GM10266 (cell line): ENCODE measurements around the gene RGCC.

Source experiments
- DNase-seq: peaks from one replicate; pipeline ENCODE4 v3.0.0; 2012; ENCODE audit errors: extremely low spot score
- TF ChIP-seq, protein P1 (sequence below): IDR thresholded peaks from 2 replicates; pipeline ENCODE4 v1.5.1; 2012; ENCODE audit warnings: mild to moderate bottlenecking, low read depth; ENCODE audit not compliant: control insufficient read depth, insufficient read depth; ENCODE audit errors: missing control alignments

The RGCC gene

DNA sequence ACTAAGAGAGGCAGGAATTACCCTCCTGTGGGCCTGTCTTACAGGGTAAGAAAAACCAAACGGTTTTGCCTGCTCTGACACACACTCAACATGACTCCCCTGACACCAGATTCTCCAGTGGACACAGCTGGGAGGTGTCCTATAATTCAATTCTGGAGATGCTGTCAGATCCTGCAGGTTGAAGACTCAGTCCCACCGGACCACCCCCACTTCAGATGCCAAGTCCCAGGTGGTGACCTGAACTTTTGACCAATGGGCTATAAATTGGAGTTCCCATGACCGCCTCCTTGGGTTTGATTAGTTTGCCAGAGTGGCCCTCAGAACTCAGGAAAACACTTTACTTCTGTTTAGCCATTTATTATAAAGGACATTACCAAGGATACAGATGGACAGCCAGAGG is 52.6 kb downstream of the RGCC start:
- TF ChIP-seq, protein P1, sequence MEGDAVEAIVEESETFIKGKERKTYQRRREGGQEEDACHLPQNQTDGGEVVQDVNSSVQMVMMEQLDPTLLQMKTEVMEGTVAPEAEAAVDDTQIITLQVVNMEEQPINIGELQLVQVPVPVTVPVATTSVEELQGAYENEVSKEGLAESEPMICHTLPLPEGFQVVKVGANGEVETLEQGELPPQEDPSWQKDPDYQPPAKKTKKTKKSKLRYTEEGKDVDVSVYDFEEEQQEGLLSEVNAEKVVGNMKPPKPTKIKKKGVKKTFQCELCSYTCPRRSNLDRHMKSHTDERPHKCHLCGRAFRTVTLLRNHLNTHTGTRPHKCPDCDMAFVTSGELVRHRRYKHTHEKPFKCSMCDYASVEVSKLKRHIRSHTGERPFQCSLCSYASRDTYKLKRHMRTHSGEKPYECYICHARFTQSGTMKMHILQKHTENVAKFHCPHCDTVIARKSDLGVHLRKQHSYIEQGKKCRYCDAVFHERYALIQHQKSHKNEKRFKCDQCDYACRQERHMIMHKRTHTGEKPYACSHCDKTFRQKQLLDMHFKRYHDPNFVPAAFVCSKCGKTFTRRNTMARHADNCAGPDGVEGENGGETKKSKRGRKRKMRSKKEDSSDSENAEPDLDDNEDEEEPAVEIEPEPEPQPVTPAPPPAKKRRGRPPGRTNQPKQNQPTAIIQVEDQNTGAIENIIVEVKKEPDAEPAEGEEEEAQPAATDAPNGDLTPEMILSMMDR = no peak

DNA sequence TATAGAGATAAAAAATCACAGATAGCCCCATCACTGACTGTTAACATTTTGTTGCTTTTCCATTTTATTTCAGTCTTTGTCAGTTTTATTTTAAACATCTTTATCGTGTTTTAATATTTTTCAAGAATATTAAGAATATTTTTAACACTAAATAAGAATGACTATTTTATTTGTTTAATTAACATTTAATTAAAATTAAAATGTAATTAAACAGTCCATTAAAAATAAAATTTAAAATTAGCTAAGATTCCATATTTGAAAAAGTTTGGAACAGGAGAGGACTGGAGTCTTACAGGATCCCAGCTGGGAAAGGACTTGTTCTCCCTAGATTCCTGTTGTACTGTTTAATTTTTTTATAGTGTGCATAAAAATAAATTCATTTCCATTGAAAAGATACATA is 54.5 kb downstream of the RGCC start:
- DNase-seq = no peak
- TF ChIP-seq, protein P1 = no peak

More for the DNA sequence above, 52.6 kb downstream of the RGCC start:
- no peak for DNase-seq

DNA sequence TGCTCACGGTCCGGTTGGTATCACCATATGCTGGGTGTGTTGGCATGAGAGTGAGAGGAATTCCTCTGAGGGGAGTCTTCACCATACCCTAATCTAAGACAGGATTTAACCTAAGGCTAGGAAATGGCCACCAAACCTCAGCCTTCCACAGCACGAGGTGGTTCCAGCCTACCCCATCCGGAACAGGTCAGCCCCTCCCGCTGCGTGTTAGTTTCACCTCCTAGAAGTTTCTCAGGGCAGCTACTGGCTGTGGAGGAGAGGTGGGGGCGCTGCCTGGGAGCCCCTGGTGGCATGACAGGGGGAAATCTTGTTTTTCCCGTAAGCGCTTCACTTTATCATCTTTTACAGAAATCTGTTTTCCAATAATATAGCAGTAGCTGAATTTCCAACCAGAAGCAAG is 55.1 kb downstream of the RGCC start:
- no peak for DNase-seq
- TF ChIP-seq, protein P1 = no peak

DNA sequence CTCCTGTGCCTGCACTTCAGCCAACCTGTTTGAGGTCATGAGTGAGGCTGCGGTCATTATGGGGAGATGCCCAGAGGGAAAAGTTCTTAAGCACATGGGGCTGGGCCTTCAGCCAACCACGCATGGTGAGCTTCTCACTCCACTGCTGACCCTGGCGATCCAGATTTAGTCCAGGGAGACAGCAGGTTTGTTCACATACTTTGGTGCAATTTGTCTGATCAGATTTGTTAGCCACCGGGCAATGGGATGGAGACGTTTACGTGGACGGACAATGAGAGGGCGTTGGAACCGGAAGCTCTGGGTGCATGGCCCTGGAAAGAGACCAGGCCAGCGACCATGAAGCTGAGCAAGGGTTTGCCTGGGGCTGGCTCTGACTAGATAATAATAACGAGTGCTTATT is 56.2 kb downstream of the RGCC start:
- DNase-seq = no peak
- TF ChIP-seq, protein P1 = no peak

DNA sequence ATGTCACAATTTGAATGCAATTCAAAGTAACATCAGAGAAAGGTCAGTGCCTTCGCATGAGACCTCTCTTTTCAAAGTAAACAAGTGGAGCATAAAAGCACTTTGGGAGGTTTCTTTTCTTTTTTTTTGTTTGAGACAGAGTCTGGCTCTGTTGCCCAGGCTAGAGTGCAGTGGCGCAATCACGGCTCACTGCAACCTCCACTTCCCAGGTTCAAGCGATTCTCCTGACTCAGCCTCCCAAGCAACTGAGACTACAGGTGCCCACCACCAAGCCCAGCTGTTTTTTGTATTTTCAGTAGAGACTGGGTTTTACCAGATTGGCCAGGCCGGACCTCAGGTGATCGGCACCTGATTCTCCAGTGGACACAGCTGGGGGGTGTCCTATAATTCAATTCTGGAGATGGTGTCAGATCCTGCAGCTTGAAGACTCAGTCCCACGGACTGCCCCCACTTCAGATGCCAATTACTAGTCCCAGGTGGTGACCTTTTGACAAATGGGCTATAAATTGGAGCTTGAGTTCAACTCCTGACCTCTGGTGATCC is 57.6 kb downstream of the RGCC start:
- no peak for DNase-seq
- TF ChIP-seq, protein P1 = no peak

DNA sequence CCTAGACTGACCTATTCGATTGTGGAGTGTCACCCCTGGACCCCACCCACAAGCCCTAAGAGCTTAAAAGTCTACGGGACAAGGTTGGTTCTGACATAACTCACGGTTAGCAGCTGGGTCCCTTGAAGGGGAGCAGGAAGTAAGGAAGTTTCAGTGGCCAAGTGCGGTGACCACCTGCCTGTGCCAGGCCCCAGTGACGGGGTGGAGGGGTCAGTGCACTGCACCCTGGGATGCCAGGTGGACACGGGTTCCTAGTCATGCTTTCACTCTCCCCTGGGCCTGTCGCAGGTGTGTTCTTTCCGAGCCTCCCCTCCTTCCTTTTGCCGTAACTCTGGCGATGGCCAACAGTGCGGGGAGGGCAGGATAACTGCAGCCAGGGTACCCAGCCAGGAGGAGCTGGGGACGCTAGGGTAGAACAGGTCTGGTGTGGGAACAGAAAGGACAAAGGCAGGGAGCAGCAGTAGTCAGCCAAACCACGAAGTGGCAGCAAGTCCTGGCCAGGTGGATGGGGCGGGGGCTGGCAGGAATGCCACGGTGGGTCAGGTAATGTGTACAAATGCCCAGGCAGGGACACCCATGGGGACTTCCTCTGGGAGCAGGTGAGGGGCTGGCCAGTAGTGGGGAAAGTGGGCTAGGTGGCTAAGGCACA is 58.3 kb downstream of the RGCC start:
- DNase-seq = no peak
- TF ChIP-seq, protein P1 = no peak

DNA sequence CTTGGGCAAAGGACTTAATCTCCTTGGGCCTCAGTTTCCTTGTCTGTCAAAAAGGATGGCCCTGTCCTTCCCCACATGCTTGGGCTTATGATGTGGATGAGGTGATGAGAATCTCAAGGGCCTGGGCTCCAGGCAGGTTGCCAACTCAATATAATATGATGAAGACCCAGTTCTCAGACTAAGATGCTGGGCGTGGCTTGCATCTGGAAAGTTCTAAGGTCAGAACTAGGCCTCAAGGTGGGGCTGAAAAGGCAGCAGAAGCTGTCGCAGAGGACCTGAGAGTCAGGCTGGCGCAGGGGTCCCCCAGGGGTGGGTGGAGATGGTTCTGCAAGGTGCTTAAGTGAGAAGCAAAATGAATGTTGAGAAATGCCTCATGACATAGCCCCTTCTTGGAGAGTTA is 58.8 kb downstream of the RGCC start:
- no peak for DNase-seq
- TF ChIP-seq, protein P1 = no peak
